Fibroblast of lung (primary cell): ENCODE data around the gene SEMA5A.

ENCODE experiments used
- CTCF ChIP-seq, 2 donors: IDR thresholded peaks in 1 of 2; conservative IDR thresholded peaks in 1 of 2; 1 replicate in 1 of 2; 2 replicates in 1 of 2; pipeline ENCODE4 v1.5.1; 2011 to 2012; ENCODE audit warnings: low read length in 2 of 2, control low read depth in 1 of 2, inconsistent platforms in 1 of 2, low read depth in 1 of 2, mild to moderate bottlenecking in 1 of 2
- EZH2 ChIP-seq: IDR thresholded peaks from 2 replicates; pipeline ENCODE4 v1.5.1; 2012; ENCODE audit warnings: low read length, control low read depth, mild to moderate bottlenecking; ENCODE audit errors: missing control alignments

GRCh38 chr5:9089893-9090292, 456.0 kb downstream of the SEMA5A start:
- TF ChIP-seq CTCF (conservative IDR thresholded peaks at IDR 0.05 in 1 of 2, IDR thresholded peaks at IDR 0.05 in 1 of 2; ENCODE audit: low read depth in 1 of 2, low read length in 2 of 2) (no peak), EZH2 (no peak)
